Breast epithelium (tissue), 3 donors: ENCODE data around the gene TRAPPC10.

ENCODE experiments used
- POLR2A ChIP-seq: fragments of 450-650 bp; IDR thresholded peaks from one replicate; pipeline ENCODE4 v1.6.1; 2016; ENCODE audit warnings: antibody characterized with exemption, mild to moderate bottlenecking, moderate library complexity
- TF ChIP-seq, protein P1 (sequence below), 3 donors: fragments of 450-650 bp; IDR thresholded peaks; one replicate each; pipeline ENCODE4 v1.5.1; 2016 to 2017; ENCODE audit warnings: antibody characterized with exemption in 3 of 3, mild to moderate bottlenecking in 3 of 3, moderate library complexity in 3 of 3

DNA sequence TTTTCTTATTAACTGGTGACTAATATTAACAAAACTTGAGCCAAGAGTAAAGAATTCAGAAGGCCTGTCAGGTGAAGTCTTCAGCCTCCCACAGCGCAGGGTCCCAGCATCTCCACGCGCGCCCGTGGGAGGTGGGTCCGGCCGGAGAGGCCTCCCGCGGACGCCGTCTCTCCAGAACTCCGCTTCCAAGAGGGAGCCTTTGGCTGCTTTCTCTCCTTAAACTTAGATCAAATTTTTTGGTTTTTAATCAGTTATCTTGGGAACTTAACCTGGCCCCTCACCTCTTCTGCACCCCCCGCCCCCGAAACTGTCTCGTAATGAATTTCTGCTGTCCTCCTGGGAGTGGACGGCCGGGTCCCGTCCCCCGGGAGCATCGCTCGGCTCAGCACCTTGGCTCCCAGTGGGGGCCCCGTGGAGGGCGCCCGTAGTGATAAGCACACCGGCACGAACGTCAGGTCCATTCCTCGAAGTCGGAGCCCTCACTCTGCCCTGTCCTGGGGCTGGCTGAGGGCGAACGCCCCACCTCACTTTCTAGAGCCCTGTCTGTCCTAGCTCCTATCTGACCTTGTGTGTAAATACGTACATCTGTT is 29.5 kb upstream of the TRAPPC10 start:
- TF ChIP-seq, protein P1, sequence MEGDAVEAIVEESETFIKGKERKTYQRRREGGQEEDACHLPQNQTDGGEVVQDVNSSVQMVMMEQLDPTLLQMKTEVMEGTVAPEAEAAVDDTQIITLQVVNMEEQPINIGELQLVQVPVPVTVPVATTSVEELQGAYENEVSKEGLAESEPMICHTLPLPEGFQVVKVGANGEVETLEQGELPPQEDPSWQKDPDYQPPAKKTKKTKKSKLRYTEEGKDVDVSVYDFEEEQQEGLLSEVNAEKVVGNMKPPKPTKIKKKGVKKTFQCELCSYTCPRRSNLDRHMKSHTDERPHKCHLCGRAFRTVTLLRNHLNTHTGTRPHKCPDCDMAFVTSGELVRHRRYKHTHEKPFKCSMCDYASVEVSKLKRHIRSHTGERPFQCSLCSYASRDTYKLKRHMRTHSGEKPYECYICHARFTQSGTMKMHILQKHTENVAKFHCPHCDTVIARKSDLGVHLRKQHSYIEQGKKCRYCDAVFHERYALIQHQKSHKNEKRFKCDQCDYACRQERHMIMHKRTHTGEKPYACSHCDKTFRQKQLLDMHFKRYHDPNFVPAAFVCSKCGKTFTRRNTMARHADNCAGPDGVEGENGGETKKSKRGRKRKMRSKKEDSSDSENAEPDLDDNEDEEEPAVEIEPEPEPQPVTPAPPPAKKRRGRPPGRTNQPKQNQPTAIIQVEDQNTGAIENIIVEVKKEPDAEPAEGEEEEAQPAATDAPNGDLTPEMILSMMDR (IDR thresholded peaks at IDR 0.05) = no peak
- no peak for TF ChIP-seq POLR2A
